ENCODE measurements around the gene PPDPF.

- TF ChIP-seq EZH2 (IDR thresholded peaks at IDR 0.05; ENCODE audit: borderline replicate concordance, insufficient read depth, low read depth, low read length, poor library complexity, severe bottlenecking): no peak
- TF ChIP-seq, protein P1, sequence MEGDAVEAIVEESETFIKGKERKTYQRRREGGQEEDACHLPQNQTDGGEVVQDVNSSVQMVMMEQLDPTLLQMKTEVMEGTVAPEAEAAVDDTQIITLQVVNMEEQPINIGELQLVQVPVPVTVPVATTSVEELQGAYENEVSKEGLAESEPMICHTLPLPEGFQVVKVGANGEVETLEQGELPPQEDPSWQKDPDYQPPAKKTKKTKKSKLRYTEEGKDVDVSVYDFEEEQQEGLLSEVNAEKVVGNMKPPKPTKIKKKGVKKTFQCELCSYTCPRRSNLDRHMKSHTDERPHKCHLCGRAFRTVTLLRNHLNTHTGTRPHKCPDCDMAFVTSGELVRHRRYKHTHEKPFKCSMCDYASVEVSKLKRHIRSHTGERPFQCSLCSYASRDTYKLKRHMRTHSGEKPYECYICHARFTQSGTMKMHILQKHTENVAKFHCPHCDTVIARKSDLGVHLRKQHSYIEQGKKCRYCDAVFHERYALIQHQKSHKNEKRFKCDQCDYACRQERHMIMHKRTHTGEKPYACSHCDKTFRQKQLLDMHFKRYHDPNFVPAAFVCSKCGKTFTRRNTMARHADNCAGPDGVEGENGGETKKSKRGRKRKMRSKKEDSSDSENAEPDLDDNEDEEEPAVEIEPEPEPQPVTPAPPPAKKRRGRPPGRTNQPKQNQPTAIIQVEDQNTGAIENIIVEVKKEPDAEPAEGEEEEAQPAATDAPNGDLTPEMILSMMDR (IDR thresholded peaks at IDR 0.05): no peak
Observed at GRCh38 chr20:63494084-63494419, 26.5 kb upstream of the PPDPF start.

Data from B cell (primary cell).